Measurements from ENCODE around the gene SSC5D. TPM values are rescaled to one million over a fixed set of nuclear protein-coding genes. Genes with fewer than 3 reads are reported as not detected.

The SSC5D gene
- total RNA-seq, 1 donor from 2014 or later, result 3.7 TPM

DNA sequence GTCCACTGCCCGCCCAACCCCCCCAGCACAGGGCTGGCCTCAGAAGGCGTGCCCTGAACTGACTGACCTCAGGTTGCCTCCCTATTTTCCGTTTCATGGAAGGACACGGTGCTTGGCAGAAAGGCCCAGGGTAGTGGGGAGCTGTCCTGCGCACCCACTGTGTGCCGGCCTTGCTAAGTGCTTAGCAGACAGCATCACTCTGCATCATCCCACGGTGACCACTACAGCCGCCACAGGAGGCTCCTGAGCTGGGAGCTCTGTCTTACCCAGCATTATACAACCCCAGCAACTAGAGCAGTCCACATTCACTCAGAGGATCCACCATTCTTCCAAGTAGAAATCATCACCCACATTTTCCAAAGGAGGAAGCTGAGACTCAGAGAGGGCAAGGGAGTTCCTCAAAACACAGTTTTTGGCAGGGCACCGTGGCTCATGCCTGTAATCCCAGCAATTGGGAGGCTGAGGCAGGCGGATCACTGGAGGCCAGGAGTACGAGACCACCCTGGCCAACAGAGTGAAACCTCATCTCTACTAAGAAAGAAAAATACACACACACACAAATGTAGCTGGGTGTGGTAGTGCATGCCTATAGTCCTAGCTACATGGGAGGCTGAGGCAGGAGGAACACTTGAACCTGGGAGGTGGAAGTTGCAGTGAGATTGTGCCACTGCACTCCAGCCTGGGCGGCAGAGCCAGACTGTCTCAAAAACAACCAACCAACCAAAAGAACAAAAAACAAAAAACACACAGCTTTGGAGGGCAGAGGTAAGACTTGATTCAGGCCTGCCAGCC, 47.1 kb downstream of the SSC5D start:
- no peak for DNase-seq
- H3K36me3 ChIP-seq, result no peaks in the 10 kb centered on the region

DNA sequence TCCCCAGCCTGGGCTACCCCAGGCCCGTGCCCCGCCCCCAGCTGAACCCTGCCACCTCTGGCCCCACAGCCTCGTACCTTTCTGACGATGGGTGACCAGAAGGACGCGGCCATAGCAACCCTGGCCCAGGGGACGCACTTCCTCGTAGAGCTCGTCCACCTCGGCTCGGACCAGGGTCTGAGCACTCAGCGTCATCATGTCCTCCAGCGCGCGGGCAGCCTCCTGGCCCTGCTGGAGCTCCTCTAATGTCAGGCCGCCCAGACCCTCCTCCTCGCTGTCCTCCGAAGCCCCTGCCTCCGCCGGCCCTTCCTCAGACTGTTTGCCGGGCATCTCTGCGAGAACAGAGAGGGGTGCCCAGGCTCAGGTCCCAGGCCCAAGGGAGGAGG, 47.7 kb downstream of the SSC5D start:
- DNase-seq, result no peak
- no peaks in the 10 kb centered on the region for H3K4me1 ChIP-seq
- no peak overlapping the region for H3K27ac ChIP-seq (replicated peaks)
- H3K9me3 ChIP-seq (replicated peaks), result no peaks in the 10 kb centered on the region
- no peaks in the 10 kb centered on the region for H3K36me3 ChIP-seq
- TF ChIP-seq, protein P1, sequence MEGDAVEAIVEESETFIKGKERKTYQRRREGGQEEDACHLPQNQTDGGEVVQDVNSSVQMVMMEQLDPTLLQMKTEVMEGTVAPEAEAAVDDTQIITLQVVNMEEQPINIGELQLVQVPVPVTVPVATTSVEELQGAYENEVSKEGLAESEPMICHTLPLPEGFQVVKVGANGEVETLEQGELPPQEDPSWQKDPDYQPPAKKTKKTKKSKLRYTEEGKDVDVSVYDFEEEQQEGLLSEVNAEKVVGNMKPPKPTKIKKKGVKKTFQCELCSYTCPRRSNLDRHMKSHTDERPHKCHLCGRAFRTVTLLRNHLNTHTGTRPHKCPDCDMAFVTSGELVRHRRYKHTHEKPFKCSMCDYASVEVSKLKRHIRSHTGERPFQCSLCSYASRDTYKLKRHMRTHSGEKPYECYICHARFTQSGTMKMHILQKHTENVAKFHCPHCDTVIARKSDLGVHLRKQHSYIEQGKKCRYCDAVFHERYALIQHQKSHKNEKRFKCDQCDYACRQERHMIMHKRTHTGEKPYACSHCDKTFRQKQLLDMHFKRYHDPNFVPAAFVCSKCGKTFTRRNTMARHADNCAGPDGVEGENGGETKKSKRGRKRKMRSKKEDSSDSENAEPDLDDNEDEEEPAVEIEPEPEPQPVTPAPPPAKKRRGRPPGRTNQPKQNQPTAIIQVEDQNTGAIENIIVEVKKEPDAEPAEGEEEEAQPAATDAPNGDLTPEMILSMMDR (IDR thresholded peaks at IDR 0.05; ENCODE audit: borderline replicate concordance), result no peak
- peak overlapping the region; percentile 56 for H3K4me3 ChIP-seq
- intact Hi-C loops (cut with micrococcal nuclease), result no loop called here
- peaks cover 11% of the 10 kb centered on the region for H3K27me3 ChIP-seq (ENCODE audit: low read depth)

More for the DNA sequence above, 47.1 kb downstream of the SSC5D start:
- H3K4me3 ChIP-seq, result no peak overlapping the region
- no peak overlapping the region for H3K27ac ChIP-seq (replicated peaks)
- H3K27me3 ChIP-seq (ENCODE audit: low read depth), result peaks cover 10% of the 10 kb centered on the region
- intact Hi-C loops (cut with micrococcal nuclease), result no loop called here
- H3K4me1 ChIP-seq, result no peaks in the 10 kb centered on the region
- TF ChIP-seq, protein P1 (IDR thresholded peaks at IDR 0.05; ENCODE audit: borderline replicate concordance), result no peak
- H3K9me3 ChIP-seq (replicated peaks), result no peaks in the 10 kb centered on the region

DNA sequence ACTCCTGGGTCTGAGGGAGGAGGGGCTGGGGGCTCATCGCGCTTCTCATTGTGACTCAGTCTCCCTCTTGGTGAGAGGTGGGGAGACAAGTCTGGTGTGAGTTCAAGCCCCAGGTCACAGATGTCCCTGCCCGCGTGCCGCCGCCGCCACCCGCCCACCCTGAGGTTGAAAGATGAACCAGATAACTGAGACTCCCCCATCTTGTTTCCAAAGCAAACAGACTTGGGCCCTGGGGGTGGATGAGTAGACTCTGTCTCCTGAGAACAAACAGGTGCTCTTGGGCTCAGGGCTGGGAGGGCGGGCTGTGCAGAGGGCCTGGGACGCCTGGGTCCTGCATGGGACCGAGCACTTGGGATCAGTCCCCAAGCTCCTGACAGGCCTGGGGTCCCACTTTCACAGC, 48.1 kb downstream of the SSC5D start:
- Histone ChIP-seq H3K27me3 (ENCODE audit: low read depth) (peaks cover 6% of the 10 kb centered on the region), H3K4me3 (peak overlapping the region; percentile 56), H3K9me3 (replicated peaks) (no peaks in the 10 kb centered on the region), H3K36me3 (no peaks in the 10 kb centered on the region), H3K4me1 (no peaks in the 10 kb centered on the region), H3K27ac (replicated peaks) (no peak overlapping the region)
- TF ChIP-seq, protein P1 (IDR thresholded peaks at IDR 0.05; ENCODE audit: borderline replicate concordance), result no peak
- intact Hi-C loops (cut with micrococcal nuclease), result no loop called here
- no peak for DNase-seq

DNA sequence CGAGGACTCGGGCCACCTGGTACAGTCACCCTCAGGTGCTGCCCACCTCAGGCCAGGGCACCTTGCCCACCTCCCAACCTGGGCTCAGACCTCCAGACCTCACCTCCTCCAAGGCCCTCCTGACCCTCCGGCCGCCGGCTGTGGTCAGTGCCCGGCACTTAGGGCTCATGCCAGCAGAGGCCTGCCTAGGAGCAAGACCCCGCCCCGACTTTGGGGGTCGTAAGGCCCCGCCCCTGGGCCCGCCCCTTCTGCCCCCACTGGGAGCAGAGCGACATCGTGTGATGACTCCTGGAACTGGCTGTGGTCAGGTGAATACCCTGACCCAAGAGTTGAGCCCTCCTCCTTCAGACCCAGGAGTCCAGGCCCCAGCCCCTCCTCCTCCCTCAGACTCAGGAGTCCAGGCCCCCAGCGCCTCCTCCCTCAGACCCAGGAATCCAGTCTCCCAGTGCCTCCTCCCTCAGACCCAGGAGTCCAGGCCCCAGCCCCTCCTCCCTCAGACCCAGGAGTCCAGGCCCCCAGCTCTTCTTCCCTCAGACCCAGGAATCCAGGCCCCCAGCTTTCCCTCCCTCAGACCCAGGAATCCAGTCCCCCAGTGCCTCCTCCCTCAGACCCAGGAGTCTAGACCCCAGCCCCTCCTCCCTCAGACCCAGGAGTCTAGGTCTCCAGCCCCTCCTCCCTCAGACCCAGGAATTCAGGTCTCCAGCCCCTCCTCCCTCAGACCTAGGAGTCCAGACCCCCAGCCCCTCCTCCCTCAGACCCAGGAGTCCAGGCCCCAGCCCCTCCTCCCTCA, 48.9 kb downstream of the SSC5D start, which contains the start of gene SBK2:
Gene SBK2, minus strand, starts transcription at position 183 of the 790 bp plus-strand sequence. CDS start 839 bp downstream, outside the sequence.
- DNase-seq, result no peak
- H3K27me3 ChIP-seq (ENCODE audit: low read depth), result peaks cover 3% of the 10 kb centered on the region
- H3K9me3 ChIP-seq (replicated peaks), result no peaks in the 10 kb centered on the region
- H3K27ac ChIP-seq (replicated peaks), result no peak within 1 kb of the TSS
- intact Hi-C loops (cut with micrococcal nuclease), result no loop called here
- no peaks in the 10 kb centered on the region for H3K36me3 ChIP-seq
- peak within 1 kb of the TSS; percentile 56 for H3K4me3 ChIP-seq
- H3K4me1 ChIP-seq, result no peaks in the 10 kb centered on the region
- TF ChIP-seq, protein P1 (IDR thresholded peaks at IDR 0.05; ENCODE audit: borderline replicate concordance), result peak; percentile 51

DNA sequence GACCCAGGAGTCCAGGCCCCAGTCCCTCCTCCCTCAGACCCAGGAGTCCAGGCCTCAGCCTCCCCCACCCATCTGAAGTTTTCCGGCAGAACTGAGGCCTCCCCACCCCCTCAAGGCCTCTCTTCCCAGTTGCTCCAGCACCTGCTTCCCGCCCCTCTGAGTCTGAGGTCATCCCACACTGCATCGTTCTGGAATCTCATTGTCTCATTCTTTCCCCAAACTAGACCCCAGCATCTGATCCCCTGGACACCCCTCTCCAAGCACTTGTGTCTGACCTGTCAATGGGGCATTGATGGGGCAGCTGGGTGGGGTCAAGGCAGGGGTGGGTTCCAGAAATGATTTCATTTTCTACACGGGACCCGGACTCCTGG, 49.5 kb downstream of the SSC5D start:
- Histone ChIP-seq H3K4me1 (no peaks in the 10 kb centered on the region), H3K27ac (replicated peaks) (no peak overlapping the region), H3K9me3 (replicated peaks) (no peaks in the 10 kb centered on the region), H3K27me3 (ENCODE audit: low read depth) (peaks cover 3% of the 10 kb centered on the region), H3K36me3 (no peaks in the 10 kb centered on the region), H3K4me3 (no peak overlapping the region)
- intact Hi-C loops (cut with micrococcal nuclease), result no loop called here
- no peak for DNase-seq
- TF ChIP-seq, protein P1 (IDR thresholded peaks at IDR 0.05; ENCODE audit: borderline replicate concordance), result no peak
